NCI-H146 treated with DMSO at 0.1 percent for 48 hours (cell line): ENCODE measurements around the gene SDC3.
A peak's percentile ranks its signal among the peaks of the same experiment; 100 is the strongest.

Source experiments
- DNase-seq: peaks from one replicate; lab custom pipeline; 2025; ENCODE audit not compliant: unreplicated experiment; lab: John Stamatoyannopoulos, UW

SDC3 gene

GRCh38 chr1:30823969-30824735 is 84.4 kb downstream of the SDC3 start:
- DNase-seq, result peak; percentile 77

GRCh38 chr1:30823627-30823968 is 85.0 kb downstream of the SDC3 start:
- DNase-seq, result no peak

- no peak for DNase-seq
Measured at GRCh38 chr1:30822966-30823581, 85.5 kb downstream of the SDC3 start.

GRCh38 chr1:30822006-30822405 is 86.6 kb downstream of the SDC3 start:
- DNase-seq, result no peak

- DNase-seq, result no peak
Measured at GRCh38 chr1:30820299-30820698, 88.3 kb downstream of the SDC3 start.
